Erythroblast (primary cell): Measurements from ENCODE around the gene ITPR2.
A peak's percentile ranks its signal among the peaks of the same experiment; 100 is the strongest.
"Not testable (repeated sequence)": the region's sequence is repeated elsewhere in the genome, so short reads cannot be mapped to it uniquely, and the experiment has no call there.

Source experiments
- DNase-seq, 2 experiments: peaks; one replicate each; lab custom pipeline; 2025; lab: John Stamatoyannopoulos, UW
- GATA1 ChIP-seq: IDR thresholded peaks from 2 replicates; pipeline ENCODE4 v1.6.1; 2011; ENCODE audit warnings: low read depth, mild to moderate bottlenecking, control low read depth, low read length, moderate library complexity
- POLR2A ChIP-seq: IDR thresholded peaks from 2 replicates; pipeline ENCODE4 v1.6.1; 2011; ENCODE audit warnings: mild to moderate bottlenecking, low read length

The ITPR2 gene

DNA sequence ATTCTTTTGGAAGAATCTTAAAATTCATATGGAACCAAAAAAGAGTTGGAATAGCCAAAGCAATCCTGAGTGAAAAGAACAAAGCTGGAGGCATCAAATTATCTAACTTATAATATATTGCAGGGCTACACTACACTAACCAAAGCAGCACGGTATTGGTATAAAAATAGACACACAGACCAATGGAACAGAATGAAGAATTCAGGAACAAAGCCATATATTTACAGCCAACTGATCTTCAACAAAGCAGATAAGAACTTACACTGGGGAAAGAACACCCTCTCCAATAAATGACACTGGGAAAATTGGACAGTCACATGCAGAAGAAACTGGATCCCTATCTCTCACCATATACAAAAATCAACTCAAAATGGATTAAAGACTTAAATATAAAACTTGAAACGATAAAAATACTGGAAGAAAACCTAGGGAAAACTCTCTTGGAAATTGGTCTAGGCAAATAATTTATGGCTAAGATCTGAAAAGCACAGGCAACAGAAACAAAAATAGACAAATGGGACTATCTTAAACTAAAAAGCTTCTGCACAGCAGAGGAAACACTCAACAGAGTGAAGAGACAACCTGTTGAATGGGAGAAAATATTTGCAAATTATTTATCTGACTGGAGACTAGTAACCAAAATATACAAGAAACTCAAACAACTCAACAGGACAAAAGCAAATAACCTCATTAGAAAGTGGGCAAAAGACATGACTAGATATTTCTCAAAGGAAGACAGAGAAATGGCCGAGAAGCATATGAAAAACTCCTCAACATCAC is 286.3 kb downstream of the ITPR2 start:
- DNase-seq, result no peak
- no peak for TF ChIP-seq POLR2A
- no peak for TF ChIP-seq GATA1

DNA sequence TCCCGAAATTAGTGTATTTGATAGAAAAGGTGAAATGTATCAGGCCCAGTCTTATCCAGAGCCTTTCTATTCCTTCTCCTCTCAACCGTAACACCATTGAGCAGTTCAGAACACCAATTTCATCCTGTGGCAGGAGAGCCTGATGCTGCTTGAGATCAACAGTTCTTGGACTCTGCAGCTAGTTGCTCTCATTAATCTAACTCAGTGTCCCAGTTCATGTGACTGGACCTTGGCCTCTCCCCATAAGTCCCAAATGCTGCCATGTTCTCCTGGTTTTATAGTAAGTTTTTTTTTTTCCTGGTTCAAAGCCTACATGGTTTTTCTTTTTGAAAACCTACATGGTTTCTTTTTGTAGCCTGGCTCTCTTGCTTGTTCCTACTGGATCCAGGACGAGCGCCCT is 293.9 kb downstream of the ITPR2 start:
- DNase-seq, result no peak
- TF ChIP-seq POLR2A (no peak), GATA1 (no peak)

DNA sequence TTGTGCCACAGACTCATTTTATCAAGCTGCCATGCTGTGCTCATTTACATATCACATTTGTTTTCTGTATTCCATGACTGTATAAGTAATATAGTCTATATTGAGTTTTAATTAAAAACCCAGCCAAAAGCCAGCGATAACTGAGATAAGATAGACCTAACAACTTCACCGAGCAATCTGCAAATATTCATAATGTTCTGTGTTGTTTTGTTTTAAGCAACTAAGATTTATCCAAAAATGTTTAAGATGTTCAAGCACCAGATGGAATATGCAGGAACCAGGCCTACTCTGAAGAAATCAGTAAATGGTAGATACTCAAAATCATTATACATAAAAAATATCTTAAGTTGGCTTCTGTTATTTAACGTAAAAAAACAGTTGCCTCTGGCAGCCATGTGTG is 295.3 kb downstream of the ITPR2 start:
- no peak for DNase-seq
- TF ChIP-seq POLR2A, result no peak
- TF ChIP-seq GATA1, result no peak

DNA sequence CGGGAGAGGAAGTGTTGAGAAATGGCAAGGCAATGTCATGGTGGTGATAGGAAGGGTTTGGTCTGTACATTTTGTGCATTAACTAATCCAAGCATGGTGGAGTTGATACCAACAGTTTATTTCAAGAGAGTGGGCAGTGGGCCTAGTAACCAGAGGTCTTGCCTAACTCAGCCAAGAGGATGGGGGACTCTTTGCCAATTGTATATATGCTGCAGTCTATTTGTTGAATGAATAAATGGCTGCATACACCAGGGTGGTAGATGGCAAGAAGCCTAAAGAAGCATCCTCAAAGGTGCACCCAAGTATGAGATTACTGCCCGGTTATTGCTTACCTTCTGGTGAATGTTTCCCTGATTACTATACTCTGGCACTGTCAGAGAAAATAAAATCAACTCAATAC is 295.9 kb downstream of the ITPR2 start:
- TF ChIP-seq GATA1 (no peak), POLR2A (no peak)
- no peak for DNase-seq

DNA sequence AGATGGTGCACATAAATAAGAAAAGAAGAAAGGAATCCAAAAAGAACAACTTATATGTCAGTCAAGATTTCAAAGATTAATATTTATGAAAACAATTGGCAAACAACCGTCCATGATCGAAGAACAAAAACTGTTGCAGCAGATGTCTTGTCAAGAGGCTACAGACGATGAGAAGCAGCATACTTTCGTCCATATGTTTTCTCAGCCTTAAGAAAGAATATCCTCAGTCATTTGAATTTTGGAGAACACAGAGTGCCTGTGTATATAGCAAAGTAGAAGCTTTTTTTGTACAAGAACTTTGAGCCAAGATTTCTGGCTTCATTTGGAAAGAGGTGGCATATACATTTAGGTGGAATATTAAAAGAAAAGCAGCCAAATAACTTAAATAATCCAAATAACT is 297.2 kb downstream of the ITPR2 start:
- DNase-seq, result no peak
- TF ChIP-seq POLR2A (no peak), GATA1 (no peak)

DNA sequence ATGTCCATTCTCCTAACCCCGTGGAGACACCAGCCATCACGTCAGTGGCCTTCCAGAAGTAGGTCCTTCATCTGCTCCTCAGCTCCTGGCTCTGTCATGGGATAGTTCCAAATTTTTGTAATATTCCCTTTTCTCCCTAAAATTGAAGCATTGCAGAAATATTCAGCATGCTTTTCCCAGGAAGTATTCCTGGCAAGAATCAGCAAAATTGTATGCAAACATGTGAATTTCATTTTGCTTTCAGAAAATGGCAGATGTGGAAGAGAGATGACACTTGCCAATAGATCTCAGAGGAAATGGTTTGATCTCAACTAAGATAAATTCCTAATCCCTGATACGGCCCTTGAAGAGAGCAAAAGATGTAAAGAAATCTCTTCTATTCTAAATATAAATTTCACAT is 298.9 kb downstream of the ITPR2 start:
- TF ChIP-seq POLR2A (no peak), GATA1 (no peak)
- no peak for DNase-seq

DNA sequence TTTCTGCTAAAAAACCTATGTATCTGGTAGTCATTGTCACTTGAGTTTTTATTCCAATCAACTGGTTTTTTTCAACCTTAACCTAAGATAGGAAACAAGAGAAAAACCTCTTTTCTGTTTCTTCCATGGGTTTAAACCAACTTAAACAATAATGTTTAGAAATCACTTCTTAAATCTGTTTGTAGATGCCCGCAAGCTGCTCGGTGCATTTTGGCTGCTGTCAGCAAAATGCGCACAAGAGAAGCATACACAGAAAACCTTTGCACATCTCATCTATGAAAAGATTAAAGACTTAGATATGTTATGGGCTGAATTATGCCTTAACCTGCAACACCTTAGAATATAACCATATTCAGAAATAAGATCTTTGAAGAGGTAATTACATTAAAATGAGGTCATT is 299.8 kb downstream of the ITPR2 start:
- TF ChIP-seq GATA1 (no peak), POLR2A (no peak)
- DNase-seq, result no peak

DNA sequence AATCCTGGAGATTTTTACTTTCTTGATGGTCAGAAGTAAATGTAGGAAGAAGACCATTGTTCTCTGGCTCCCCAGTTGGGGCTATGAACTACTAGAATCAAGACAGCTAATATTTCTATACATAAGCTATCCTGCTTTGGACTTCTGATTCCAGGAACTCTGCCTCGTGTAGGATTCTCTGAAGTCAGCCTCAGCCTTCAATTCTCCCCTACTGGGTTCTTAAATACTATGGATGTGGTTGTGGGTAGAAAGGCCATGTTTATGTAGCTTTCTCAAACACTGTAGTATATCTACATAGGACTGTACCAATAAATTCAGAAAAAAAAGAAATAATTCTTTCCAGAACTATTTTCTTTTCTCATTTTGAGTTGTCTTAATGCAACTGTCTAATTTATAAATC is 302.5 kb downstream of the ITPR2 start:
- TF ChIP-seq POLR2A (no peak), GATA1 (no peak)
- DNase-seq, result no peak

DNA sequence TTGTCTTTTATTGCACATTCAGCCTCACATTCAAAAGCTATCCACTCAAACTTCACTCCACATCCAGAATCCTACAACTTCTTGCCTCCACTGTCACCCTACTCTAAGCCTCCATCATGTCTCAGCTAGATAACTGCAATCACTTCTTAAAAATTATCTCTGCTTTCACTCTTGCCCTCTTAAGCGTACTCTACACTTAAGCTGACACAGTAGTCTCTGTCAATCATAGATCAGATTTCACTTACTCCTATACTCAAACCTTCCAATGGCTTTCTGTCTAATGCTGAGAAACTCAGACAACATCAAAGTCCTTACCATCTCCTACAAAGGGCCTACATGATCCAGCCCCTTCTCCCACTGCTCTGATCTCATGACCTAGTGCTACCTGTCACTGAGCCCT is 304.1 kb downstream of the ITPR2 start:
- no peak for TF ChIP-seq GATA1
- DNase-seq, result no peak

DNA sequence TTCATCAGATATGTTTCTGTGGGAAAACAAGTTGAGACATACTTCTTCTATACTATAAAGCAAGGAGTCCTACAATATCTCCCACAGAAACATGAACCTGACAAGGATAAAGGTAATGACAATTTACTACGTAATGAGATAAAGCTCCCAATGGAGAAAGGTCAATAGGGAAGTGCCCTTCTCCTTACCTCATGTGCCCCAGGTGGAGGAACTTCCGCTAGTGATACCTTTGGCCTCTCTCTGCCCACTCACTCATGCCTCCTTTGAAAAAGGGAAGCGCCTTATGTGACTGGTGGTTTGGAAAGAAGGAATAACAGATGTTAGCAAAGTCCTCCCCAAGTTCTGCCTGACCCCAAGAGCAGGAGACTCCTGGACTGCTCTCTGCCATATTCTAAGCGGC is 305.3 kb downstream of the ITPR2 start:
- DNase-seq, result no peak
- TF ChIP-seq GATA1 (no peak), POLR2A (no peak)

DNA sequence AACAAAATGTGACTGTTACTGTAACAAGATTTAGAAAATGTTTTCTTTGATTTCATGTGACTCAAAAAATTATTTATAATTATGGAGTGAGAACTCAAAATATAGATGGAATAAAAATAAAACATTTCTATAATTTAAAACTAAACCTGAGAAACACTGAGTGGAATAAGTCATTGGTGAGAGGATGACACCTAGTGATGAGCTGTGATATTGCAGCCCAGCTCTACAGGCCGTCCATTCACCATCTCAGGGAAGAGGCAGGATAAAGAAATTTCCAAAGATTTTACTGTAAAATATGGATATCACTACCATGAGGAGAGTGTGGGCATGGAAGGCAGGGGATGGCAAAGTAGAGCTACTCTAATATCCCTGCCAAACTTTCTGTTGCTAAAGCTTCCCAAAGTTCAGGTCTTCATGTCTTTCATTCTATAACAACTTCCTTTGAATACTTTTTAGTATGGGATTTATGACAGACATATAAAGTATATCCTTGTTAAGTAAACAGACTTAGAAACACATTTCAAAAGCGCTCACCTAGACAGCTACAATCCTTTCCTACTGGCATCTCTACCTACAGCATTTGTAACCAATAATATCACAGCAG is 308.0 kb downstream of the ITPR2 start:
- DNase-seq, result peak; percentile 15 to 25
- TF ChIP-seq POLR2A, result no peak
- TF ChIP-seq GATA1, result no peak

DNA sequence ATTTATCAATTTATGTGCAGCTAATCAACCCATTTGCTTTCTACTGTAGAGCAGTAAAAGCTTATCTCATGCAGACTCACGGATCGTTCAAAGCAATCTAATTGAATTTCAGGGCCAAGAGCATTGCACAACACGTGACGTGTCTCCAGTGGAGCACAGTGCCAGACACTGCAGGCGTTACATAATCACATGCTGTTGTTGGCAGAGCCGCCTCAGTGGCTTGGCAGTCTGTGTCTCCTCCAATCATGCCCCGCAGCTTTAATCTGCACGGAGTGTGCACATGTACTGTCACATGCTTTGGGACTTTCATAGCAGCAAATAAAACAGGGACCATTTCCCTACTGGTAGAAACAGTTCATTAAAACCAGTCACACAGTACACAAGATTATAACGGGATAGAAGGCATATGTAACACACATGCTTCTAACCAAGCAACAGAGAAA is 309.3 kb downstream of the ITPR2 start:
- TF ChIP-seq POLR2A, result no peak
- peak in 1 of 2 experiments; percentile 3 for DNase-seq

DNA sequence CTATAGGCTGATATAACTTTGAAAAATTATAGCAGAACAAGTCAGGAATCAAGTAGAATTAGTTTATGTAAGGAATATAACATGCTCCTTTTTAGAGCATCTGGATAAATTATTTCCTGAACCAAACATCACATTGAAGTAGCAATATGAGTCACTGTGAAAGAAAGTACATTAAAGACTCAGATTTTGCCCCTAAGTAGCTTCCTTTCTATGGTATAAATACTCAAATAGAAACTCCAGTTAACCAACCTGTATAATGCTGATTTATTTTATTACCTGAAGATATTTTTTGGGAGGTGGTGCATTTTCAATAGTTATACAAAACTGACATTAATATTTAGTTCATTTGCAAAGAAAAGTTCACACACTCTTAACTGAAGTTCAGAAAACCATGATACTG is 312.1 kb downstream of the ITPR2 start:
- DNase-seq, result no peak
- no peak for TF ChIP-seq GATA1
- no peak for TF ChIP-seq POLR2A

DNA sequence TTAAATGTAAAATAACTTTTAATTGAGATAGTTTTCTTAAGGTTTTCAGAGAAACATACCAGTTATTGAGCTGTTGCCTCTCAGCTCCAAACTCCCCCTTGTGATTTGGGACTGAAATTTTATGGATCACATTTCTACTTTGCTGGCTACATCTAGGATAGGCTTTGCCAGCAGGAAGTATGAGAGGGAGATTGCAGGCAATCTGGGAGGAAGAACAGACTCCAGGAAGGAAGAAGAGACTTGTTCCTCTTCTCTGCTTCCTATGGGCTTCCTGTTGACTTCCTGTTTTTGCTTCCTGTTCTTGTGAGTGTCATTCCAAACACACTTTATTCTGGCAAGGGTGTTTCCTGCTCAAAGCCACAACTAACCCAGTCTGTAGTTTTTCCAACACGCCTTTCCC is 312.9 kb downstream of the ITPR2 start:
- no peak for DNase-seq
- no peak for TF ChIP-seq POLR2A
- TF ChIP-seq GATA1, result no peak

DNA sequence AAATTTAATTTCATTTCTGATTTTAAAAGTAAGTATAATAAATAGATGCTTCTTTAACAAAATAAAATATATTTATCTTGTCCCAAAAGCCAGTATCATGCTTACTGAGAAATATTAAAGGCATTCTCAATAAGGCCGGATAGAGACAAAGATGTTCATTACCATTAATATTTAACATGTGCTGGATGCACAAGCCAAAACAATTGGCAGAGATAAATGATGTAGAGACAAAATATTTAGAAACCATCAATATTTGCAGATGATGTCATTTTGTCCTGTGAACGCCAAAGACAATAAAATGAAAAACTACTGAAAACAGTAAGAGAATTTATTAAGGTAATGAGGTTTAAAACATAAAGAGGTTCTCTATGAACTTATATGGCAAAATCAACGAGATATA is 313.5 kb downstream of the ITPR2 start:
- no peak for TF ChIP-seq GATA1
- TF ChIP-seq POLR2A, result no peak
- no peak for DNase-seq

DNA sequence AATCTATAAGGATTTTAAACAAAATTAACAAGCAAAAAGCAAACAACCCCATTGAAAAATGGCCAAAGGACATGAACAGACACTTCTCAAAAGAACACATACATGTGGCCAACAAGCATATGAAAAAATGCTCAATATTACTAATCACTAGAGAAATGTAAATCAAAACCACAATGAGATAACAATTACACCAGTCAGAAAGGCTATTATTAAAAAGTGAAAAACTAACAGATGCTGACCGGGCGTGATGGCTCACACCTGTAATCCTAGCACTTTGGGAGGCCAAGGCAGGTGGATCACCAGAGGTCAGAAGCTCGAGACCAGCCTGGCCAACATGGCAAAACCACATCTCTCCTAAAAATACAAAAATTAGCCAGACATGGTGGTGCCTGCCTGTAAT is 315.7 kb downstream of the ITPR2 start:
- DNase-seq, result not testable (repeated sequence)
